HG03060 (cell line): ENCODE measurements around the gene TRIM3.

Source experiments
- ATAC-seq: cut with Tn5 transposase; IDR thresholded peaks from one replicate; pipeline ENCODE4 v1.9.1; 2021; ENCODE audit warnings: low read depth, moderate number of reproducible peaks; ENCODE audit not compliant: unreplicated experiment

TRIM3 gene

GRCh38 chr11:6442441-6442840 lies 31.3 kb downstream of the TRIM3 start:
- ATAC-seq: no peak

- no peak for ATAC-seq
Observed at GRCh38 chr11:6440906-6441358, 32.8 kb downstream of the TRIM3 start, which contains the start of gene HPX. Gene HPX, minus strand, starts transcription at chr11:6440987. Its CDS starts 24 bp downstream, at chr11:6440963.

GRCh38 chr11:6438979-6439571 lies 34.7 kb downstream of the TRIM3 start:
- no peak for ATAC-seq

GRCh38 chr11:6437993-6438392 lies 35.7 kb downstream of the TRIM3 start:
- ATAC-seq: no peak

GRCh38 chr11:6437423-6437822 lies 36.3 kb downstream of the TRIM3 start:
- ATAC-seq: no peak

GRCh38 chr11:6433998-6434660 lies 39.6 kb downstream of the TRIM3 start:
- ATAC-seq: peak; percentile 38

GRCh38 chr11:6431861-6432260 lies 41.9 kb downstream of the TRIM3 start:
- ATAC-seq: no peak

GRCh38 chr11:6427516-6427915 lies 46.2 kb downstream of the TRIM3 start:
- ATAC-seq: no peak

GRCh38 chr11:6420677-6421076 lies 53.1 kb downstream of the TRIM3 start:
- no peak for ATAC-seq

GRCh38 chr11:6419009-6419631 lies 54.6 kb downstream of the TRIM3 start, which contains the start of gene APBB1:
Gene APBB1, minus strand, starts transcription at chr11:6419094. Its CDS starts 7,747 bp downstream, at chr11:6411347.
- no peak for ATAC-seq

GRCh38 chr11:6418557-6419008 lies 55.2 kb downstream of the TRIM3 start:
- ATAC-seq: no peak

- ATAC-seq: no peak
Observed at GRCh38 chr11:6417907-6418556, 55.7 kb downstream of the TRIM3 start.

GRCh38 chr11:6415797-6416196 lies 57.9 kb downstream of the TRIM3 start:
- no peak for ATAC-seq

- ATAC-seq: peak; percentile 57
Observed at GRCh38 chr11:6414874-6415328, 58.8 kb downstream of the TRIM3 start.

GRCh38 chr11:6413791-6414201 lies 59.9 kb downstream of the TRIM3 start:
- ATAC-seq: no peak

- ATAC-seq: no peak
Observed at GRCh38 chr11:6411594-6412031, 62.1 kb downstream of the TRIM3 start.

GRCh38 chr11:6410695-6411430 lies 62.9 kb downstream of the TRIM3 start:
- no peak for ATAC-seq

GRCh38 chr11:6406370-6406769 lies 67.4 kb downstream of the TRIM3 start:
- no peak for ATAC-seq

- ATAC-seq: no peak
Observed at GRCh38 chr11:6405846-6406245, 67.9 kb downstream of the TRIM3 start.

GRCh38 chr11:6405052-6405667 lies 68.6 kb downstream of the TRIM3 start:
- no peak for ATAC-seq
